Stimulated activated CD8-positive, alpha-beta memory T cell treated with anti-CD3 and anti-CD28 coated beads, Interleukin-4, amount 100 ng/mL, for 1 hour (primary cell): ENCODE results near the gene PTRHD1.

Experiments
- DNase-seq, 2 donors: peaks; one replicate each; pipeline ENCODE4 v3.0.0-alpha.2; 2020; ENCODE audit warnings: low read depth in 2 of 2, low spot score in 1 of 2

The PTRHD1 gene

DNA sequence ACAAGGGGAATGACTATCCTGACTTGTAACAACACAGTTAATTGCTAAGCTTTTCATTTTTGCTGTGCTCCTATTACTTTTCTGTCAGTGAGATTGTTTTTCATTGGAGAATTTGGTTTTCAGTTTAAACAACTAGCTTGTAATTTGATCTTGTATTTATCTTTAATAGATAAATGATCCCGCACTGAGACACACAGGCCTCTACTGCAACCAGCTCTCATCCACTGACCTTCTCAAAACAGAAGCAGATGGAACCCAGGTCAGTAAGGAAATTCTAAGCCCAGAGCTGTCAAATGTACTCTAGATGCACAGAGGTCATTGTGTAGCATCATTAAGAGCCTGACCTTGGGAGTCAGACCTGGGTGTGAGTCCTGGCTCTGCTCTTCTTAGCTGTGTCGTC lies 30.7 kb downstream of the PTRHD1 start:
- DNase-seq: no peak

DNA sequence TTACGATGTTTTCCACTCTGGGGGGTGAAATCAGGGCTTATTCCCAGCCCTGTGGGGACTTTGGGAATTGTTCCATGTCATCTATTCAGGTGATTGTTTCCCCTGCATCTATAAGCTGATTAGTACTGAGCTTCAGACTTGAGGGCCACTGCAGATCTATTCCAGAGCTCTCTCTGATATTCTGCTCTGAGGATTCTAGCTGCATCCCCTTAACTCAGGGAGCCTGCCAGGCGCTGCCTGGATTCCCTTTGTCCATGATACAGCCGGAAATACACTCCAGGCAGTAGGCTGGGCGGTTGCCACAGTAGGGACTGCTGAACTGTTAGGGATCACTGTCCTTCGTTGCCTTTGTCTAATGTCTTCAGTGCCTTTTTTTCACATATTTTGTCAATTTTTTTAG lies 31.3 kb downstream of the PTRHD1 start:
- DNase-seq: no peak

DNA sequence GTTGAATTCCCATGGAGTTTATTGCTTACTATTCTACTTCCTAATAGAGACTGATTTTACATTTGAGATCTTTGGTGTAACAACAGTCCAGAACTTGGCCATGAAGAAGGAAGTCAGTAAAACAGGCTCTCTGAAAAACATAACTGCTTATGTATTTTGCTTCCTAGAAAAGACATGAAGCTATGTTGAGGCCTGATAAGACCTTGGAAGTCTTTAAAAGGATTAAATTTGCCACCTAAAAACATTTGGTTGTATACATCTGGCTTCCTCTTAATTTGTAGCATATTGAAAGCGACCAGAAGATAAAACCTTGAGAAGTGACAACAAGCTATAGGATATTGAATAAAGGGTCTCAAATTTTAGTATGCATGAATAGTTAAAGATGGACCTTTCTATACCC lies 36.4 kb downstream of the PTRHD1 start:
- DNase-seq: no peak

DNA sequence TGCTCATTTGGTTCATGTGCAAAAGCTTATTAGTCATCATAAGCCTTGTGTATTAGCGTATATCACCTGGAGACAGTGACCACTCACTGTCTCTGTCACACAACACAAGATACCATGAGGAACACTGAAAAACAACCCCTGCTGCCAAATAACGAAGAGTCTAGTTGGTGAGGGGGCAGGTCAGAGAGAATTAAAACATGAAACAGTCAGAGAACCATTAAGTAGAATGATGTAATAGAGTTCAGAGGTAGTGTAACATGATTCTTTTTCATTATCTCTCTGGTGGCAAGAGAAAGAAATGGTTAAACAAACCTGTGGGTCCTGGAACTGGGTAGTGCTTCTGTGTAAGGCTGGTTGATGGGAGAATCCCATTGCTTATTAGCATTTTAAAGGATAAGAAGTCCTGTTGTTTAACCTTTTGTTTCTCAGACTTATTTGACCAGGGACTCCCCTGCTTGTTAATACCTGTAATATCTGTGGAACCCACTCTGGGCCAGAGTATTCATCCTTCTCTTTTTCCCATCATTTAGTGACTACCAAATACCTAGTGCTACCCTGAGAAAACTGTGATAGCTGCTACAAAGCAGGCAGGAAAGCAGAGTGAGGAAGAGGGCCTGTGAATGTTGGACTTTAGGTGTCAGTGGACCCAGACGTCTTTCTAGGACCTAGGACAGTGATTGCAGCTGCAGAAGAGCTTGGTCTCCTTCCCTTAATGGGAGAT lies 38.0 kb downstream of the PTRHD1 start:
- DNase-seq: no peak

DNA sequence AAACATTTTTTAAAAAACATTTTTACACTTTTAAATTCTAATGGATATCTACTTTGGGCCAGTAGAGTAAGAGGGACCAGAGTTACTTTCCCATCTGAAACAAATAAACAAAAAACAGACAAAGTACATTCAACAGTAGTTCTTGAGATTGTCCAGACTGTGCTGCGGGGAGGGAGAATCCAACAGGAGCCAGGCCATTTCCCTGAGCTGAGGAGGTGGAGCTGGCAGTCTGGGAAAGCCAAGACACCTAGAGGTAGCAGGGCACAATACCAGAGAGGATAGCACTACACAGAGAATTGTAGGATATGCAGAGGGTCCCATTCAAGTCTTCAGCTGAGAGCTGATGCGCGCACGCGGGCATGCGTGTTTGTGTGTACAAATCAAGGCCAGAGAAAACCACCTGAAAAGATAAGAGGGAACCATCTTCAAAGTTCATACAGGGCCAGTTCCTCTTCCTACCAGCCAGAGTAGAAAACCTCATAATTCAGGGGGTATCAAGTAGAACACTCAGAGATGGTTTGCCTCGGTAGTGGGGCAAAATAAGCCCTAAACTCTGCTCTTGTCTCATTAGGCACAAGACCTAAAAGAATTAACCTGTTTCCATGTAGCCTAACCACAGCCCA lies 44.0 kb downstream of the PTRHD1 start:
- no peak for DNase-seq

DNA sequence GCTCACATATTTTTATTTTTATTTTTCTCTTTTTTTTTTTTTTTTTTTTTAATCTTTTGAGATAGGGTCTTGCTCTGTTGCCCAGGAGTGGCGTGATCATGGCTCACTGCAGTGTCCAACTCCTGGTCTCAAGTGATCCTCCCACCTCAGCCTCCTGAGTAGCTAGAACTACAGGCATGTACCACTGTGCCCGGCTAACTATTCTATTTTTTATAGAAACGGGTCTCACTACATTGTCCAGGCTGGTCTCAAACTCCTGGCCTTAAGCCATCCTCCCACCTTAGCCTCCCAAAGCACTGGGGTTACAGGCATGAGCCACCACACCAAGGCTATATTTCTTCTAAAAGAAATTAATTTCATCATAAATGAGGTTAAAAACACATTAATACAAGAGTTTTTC lies 45.9 kb downstream of the PTRHD1 start:
- DNase-seq: no peak

DNA sequence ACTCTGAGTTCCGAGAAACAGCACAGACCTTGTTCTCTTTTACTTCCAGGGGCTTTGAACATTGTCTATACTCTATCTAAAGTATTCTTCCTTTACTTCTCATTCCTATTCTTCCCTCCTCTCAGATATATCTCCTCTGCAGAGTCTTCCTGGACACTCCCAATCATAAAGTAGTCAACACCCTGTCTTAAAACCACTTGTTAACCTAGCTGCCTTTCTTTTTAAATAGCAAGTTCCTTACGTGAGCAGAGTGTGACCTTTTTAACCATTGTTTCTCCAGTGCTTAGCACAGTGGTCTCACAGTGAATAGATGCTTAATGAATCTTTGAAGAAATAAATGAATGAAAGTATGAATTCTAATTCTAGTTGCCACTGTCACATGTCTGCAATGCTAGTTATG lies 47.4 kb downstream of the PTRHD1 start:
- no peak for DNase-seq

DNA sequence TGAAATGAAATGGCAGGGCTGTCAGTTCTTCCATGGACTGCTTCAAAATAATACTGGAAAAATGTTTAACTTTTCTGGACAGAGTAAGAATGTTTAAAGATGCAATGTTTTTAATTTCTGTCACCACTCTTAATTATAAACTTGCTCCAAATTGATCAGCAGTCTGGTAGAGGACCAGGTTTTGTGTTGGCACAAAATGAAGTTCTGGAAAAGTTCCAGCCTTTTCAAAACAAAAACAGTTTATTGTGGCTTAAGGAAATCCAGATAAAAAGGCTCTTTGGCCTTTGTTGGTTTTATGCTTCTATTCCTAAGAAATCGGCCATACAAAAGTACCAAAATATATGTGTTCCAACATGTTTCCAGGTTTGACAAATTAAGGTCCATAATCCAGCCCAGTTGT lies 48.8 kb downstream of the PTRHD1 start:
- DNase-seq: no peak

DNA sequence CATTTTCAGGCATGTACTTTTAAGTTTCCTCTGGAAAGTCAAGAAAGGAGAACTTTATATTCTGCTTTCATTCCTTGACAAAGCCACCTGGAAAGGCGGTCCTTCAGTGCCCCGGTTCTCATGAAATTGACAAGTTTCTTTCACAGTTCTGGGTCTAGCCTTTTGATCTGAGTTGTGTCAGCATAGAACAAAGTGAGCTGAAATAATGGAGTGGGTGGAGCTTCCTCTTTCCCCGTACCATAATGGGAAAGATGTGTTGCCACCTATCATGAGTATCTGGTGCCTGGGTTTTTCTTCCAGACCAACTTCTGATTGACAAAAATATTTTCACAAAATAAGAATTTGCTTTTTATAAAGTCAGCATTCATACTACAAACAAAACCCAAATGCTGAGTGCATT lies 49.3 kb downstream of the PTRHD1 start:
- DNase-seq: no peak

DNA sequence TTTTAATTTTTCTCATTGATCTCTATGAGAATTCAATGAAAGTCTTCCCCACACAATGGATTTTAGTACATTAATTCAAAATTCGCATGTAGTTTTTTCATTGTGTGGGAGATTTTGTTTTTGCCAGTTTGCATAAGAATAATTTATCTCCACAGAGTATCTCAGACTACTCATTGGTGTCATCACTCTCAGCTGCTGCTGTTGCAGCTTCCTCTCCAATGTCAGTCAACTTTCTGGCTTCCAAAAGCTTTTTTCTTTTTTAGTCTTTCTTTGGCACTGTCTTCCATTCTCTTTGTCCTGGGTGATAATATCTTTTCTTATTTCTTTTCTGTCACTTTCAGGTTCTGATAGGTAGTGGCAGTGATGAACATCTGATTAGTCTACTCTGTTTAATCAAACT lies 50.5 kb downstream of the PTRHD1 start:
- DNase-seq: no peak

DNA sequence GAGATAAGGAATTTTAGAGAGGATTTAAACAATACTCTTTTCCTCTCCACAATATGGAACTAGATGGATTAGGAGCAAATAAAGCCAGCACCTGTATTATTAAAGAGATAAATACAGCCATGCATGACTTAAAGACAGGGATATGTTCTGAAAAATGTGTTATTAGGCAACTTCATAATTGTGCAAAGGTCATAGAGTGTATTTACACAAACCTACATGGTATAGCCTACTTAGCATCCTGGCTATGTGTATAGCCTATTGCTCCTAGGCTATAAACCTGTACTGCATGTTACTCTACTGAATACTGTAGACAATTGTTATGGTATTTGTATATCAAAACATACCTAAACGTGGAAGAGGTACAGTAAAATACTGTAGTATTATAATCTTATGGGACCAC lies 53.0 kb downstream of the PTRHD1 start:
- DNase-seq: no peak
